Stimulated activated naive CD8-positive, alpha-beta T cell treated with anti-CD3 and anti-CD28 coated beads, Interleukin-15, Interleukin-2, amounts not matched to agents 100 U/mL and 50 U/mL, for 24 hours (primary cell): ENCODE results near the gene TMEM43.
A peak's percentile ranks its signal among the peaks of the same experiment; 100 is the strongest.

Source experiments
- ATAC-seq: fragments of 150-1000 bp; cut with Tn5 transposase; one replicate; pipeline ENCODE4 v1.10.0; 2021
- DNase-seq: peaks from one replicate; pipeline ENCODE4 v3.0.0; 2021

Gene TMEM43

GRCh38 chr3:14151471-14152083 is 26.7 kb downstream of the TMEM43 start:
- ATAC-seq = no peak
- no peak for DNase-seq

- no peak for DNase-seq
- no peak for ATAC-seq
Observed at GRCh38 chr3:14152233-14152962, 27.5 kb downstream of the TMEM43 start.

GRCh38 chr3:14152963-14153355 is 28.1 kb downstream of the TMEM43 start:
- DNase-seq = no peak
- ATAC-seq = no peak

GRCh38 chr3:14153663-14154062 is 28.8 kb downstream of the TMEM43 start:
- no peak for DNase-seq
- no peak for ATAC-seq

- DNase-seq (no peak), ATAC-seq (no peak)
Observed at GRCh38 chr3:14154276-14154675, 29.4 kb downstream of the TMEM43 start.

GRCh38 chr3:14154895-14155440 is 30.1 kb downstream of the TMEM43 start:
- ATAC-seq = no peak

GRCh38 chr3:14156201-14156600 is 31.3 kb downstream of the TMEM43 start:
- ATAC-seq = no peak
- DNase-seq = no peak

More at GRCh38 chr3:14154895-14155440, 30.1 kb downstream of the TMEM43 start:
- no peak for DNase-seq

GRCh38 chr3:14156843-14157561 is 32.1 kb downstream of the TMEM43 start:
- DNase-seq (no peak), ATAC-seq (no peak)

- ATAC-seq = peak; percentile 32
- no peak for DNase-seq
Observed at GRCh38 chr3:14157951-14158350, 33.1 kb downstream of the TMEM43 start.

GRCh38 chr3:14158370-14158769 is 33.5 kb downstream of the TMEM43 start:
- ATAC-seq = no peak

GRCh38 chr3:14159426-14159825 is 34.6 kb downstream of the TMEM43 start:
- no peak for ATAC-seq
- DNase-seq = no peak

More at GRCh38 chr3:14158370-14158769, 33.5 kb downstream of the TMEM43 start:
- no peak for DNase-seq

GRCh38 chr3:14161282-14161681 is 36.4 kb downstream of the TMEM43 start:
- ATAC-seq (no peak), DNase-seq (no peak)

- no peak for DNase-seq
- ATAC-seq = no peak
Observed at GRCh38 chr3:14162178-14162577, 37.3 kb downstream of the TMEM43 start.

- no peak for ATAC-seq
- DNase-seq = no peak
Observed at GRCh38 chr3:14166877-14167603, 42.2 kb downstream of the TMEM43 start.

GRCh38 chr3:14169435-14169834 is 44.6 kb downstream of the TMEM43 start:
- no peak for DNase-seq

GRCh38 chr3:14169871-14170270 is 45.0 kb downstream of the TMEM43 start:
- ATAC-seq (no peak), DNase-seq (no peak)

More at GRCh38 chr3:14169435-14169834, 44.6 kb downstream of the TMEM43 start:
- no peak for ATAC-seq

GRCh38 chr3:14170531-14171159 is 45.8 kb downstream of the TMEM43 start:
- DNase-seq (no peak), ATAC-seq (no peak)

- DNase-seq (no peak), ATAC-seq (no peak)
Observed at GRCh38 chr3:14172496-14172895, 47.6 kb downstream of the TMEM43 start.

GRCh38 chr3:14174483-14174882 is 49.6 kb downstream of the TMEM43 start:
- ATAC-seq = no peak
- DNase-seq = no peak

- ATAC-seq (peak; percentile 55), DNase-seq (peak; percentile 32)
Observed at GRCh38 chr3:14175383-14176037, 50.7 kb downstream of the TMEM43 start.

- DNase-seq (no peak), ATAC-seq (peak; percentile 2)
Observed at GRCh38 chr3:14177580-14178246, 52.9 kb downstream of the TMEM43 start.
